GM18861 (cell line): ENCODE data around the gene CUX1.
"Not testable (repeated sequence)": the region's sequence is repeated elsewhere in the genome, so short reads cannot be mapped to it uniquely, and the experiment has no call there.

Experiments
- ATAC-seq: cut with Tn5 transposase; IDR thresholded peaks from one replicate; pipeline ENCODE4 v1.9.1; 2021; ENCODE audit not compliant: unreplicated experiment

The CUX1 gene

DNA sequence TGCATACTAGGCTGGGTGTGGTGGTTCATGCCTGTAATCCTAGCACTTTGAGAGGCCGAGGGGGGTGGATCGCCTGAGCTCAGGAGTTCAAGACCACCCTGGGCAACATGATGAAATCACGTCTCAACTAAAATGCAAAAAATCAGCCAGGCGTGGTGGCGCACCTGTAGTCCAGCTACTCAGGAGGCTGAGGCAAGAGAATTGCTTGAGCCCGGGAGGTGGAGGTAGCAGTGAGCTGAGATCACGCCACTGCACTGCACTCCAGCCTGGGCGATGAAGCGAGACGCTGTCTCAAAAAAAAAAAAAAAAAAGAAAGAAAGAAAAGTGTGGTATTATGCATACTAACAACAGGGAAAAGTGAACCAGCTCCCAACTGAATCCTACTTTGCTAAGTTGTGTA, 19.3 kb upstream of the CUX1 start:
- ATAC-seq = not testable (repeated sequence)

- ATAC-seq = no peak
Observed at GRCh38 chr7:101803203-101804087, 14.0 kb upstream of the CUX1 start.

GRCh38 chr7:101804088-101804963, 13.1 kb upstream of the CUX1 start:
- ATAC-seq = no peak

- ATAC-seq = no peak
Observed at GRCh38 chr7:101804967-101805366, 12.5 kb upstream of the CUX1 start.

DNA sequence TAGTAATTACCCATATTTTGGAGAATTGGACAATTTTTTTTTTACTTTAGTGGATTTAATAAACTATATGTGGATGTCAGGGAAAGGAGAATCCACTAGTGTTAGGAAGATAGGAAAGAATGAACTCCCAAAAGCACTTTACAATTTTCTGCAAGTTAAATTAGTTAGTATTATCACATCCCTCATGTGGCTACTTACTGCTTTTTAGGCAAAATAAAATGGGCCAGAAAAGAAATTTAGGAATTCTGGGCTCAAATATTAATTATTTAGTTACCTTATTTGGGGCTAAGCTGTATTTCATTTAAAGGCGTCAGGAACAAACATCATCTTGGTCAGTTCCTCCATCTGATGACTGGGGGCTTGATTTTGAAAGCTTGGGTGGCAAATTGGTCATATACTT, 4.8 kb upstream of the CUX1 start:
- ATAC-seq = no peak

- ATAC-seq = no peak
Observed at GRCh38 chr7:101813402-101814019, 3.9 kb upstream of the CUX1 start.

DNA sequence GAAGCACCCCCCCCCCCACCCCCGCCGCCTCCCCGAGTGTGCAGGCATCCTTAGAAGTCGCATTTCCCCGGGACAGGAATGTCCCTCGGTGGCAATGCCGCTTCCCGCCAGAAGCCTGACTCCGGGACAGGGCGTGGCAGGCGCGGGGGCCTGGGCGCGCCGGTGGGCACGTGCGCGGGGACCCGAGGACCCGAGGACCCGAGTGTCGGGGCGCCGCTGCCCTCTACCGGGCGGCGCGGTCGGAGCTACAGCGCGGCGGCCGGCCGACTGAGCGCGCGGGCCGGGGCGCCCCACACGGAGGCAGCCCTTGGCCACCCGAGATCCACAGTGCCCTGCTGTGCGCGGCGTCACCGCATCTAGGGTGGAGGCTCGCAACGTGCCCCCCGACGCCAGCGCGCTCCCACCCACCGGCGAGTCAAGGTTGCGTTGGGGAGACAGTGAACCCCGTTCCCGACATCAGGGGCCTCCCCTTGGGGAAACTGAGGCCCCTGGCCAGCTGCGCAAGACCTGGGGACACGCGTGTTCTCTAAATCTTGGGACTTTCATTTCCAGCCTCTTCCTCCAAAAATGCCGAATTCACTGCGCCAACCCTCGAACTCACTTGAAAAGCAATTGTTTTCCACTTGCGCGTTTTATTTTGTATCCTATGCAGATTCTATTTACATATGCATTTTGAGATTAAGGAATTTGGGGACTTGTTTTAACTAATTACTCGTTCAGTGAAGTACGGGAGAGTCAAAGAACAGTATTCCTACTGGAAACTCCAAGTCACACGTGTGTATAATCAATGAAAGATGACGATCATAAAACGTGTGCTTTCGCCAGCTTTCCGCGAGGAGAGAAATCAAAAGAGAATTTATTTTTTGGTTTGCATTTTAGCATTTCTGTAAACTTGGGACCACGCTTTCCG, 3.1 kb upstream of the CUX1 start:
- no peak for ATAC-seq

DNA sequence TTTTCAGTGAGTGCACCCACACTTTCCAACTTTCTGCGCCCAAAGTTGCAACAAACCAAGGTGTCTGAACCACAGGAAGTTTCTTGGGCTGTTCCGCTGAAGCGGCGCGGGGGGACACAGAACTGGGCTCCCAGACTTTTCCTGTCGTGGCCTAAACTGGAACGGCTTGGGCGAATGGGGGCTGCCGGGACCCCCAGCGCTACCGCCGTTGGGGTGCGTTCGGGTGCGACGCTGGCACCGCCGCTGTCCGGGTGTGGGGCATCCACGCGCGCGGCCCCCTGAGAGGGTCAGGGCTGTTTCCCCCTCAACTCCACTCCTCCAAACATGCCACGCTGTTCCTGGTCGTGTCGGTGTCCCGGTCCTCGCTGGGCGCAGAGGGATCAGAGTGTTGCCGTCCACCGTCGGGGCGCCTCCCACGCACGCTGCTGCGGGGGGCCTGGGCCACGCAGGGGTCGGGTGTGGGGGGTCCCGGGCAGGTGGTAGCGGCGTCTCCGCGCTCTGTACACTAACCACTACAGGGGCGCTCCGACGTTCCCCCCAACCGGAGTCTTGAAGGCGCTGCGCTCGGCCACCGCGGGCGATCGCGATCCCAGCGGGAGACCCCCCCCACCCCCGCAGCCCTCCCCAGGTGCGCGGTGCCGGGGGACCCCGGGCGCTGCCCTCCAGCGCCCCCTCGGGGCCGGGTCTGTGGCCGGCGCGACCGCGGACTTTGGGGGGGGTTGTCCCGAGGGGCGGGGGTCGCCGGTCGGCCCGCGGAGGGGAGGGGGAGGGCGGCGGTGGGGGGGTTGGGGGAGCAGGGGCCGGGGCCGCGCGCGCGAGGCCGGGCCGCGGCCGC, 2.2 kb upstream of the CUX1 start:
- ATAC-seq = no peak

DNA sequence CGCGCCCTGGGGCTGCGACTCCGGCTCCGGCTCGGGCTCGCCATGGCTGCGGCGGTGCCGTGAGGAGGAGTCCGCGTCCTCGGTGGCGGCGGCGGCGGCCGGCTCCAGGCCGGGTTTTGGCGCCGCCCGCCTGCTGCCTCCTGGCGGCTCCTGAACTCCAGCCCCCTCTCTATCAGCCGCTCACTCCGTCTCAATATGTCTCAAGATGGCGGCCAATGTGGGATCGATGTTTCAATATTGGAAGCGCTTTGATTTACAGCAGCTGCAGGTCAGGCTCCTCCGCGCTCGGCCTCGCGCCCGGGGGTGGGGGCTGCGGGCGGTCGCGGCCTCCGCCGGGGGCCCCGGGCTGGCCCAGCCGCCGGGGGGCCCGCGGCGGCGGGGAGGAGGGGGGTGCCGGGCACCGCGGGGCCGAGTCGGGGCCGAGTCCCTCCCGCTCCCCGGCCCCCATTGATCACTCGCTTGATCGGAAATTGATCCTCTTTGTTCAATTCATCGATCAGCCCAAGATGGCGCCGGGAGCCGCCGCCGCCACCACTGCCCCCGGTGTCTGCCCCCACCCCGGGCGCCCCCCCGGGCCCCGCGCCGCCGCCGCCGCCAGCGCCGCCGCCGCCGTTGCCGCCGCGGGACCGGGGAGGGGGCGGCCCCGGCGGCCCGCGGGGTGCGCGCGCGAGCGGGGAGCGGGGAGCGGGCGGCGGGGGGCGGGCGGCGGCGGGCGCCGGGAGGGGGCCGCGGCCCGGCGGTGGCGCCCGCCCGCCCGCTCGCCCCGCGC, 1.4 kb upstream of the CUX1 start:
- no peak for ATAC-seq

GRCh38 chr7:101816595-101817470, 593 bp upstream of the CUX1 start:
- ATAC-seq = no peak

DNA sequence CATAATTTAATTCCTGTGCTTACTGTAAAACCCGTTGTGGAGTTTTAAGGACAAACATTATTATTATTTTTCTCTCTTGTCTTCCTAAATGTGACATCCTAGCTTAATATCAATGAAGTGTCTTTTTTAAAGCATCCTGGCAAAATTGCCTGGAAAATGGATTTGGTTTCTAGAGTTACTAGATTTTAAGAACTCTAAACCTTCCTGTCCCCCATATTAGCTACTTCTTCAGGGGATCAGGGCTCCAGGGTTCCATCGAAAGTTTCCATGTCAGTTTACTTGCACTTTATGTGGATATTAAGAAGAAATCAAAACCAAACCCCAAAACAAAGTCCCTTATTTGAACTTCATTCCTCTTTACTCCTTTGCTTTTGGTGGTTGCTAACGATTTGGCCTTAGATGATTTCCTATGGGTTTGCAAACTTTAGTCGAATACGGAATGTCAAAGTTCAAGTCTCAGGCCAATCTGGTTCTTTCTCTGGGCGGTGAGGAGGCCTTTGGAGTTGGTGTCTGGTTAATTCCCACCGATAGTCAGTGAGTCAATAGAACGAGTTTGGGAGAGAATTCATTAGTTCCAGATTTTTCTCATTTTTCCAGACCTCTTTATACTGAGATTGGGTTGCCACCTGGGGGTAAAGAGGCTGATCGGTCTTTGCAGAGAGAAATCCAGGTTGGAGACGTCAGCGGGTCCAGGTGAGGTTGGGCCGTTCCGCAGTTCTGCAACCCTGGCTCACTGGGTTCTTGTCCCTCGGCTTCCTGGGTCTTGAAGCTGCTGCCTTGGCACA, 1.1 kb downstream of the CUX1 start:
- ATAC-seq = no peak

DNA sequence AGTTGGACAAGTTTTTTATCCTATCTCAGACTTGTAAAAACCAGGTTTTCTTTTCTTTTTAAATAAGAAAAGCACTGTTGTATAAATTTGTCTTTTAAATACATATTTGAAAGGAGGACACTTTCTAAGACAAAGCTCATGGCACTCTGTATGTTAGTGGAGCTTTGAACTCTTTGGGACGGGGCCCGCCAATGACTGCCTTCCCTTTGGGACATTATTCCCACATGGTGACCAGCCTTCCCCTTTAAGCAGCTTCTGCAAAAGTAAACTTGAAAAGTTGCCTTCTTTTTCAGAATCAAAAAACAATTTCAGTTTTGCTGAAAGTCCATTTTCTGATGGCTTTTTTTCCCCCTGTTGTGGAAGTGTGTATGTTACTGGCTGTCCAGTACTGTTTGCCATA, 1.8 kb downstream of the CUX1 start:
- ATAC-seq = no peak

DNA sequence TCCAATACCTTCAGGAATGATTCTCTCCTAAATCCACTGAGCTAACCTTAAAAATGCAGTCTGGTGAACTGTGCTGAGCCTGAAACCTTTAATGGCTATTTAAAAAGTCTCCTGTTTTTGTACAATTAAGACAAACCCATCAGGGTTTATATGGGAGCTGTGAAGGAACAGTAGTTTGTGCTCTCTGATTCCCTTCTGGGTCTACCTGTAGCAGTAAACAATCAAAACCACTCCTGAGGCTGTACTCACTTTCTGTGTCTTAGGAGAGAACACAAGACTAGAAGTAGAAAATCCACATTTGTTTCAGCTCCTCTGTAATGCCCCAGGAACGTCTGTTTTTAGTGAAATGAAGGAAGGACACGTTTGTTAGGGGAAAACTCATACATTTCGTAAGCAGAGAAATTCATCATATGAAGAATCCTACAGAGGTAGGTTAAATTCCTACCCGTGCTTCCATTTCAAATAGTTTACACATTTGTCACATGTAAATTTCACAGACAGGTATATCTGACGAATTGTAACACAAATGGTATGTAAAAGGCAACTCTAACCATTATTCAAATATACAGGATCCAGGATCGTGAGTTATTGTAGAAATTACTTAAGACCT, 2.6 kb downstream of the CUX1 start:
- no peak for ATAC-seq

DNA sequence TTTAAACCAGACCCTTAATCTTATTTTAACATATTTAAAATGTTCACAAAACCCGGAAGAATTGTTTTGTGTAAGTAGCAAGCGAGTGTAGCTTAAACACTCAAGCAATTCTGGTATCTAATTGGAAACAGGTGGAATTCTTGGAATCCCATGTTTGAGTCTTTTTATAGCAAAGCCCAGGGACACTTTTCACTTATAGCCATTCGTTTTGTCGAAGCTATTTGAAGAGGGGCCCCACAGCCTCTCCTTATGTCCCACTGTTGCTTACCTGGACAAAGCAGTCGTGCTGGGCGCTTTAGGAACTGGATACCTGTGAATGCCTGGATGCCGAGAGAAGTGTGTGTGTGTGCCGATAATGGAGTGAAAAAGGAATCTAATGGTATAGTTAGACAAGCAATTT, 3.3 kb downstream of the CUX1 start:
- no peak for ATAC-seq

- ATAC-seq = not testable (repeated sequence)
Observed at GRCh38 chr7:101822632-101823031, 5.2 kb downstream of the CUX1 start.

GRCh38 chr7:101823096-101823495, 5.7 kb downstream of the CUX1 start:
- ATAC-seq = no peak

- no peak for ATAC-seq
Observed at GRCh38 chr7:101823596-101823995, 6.2 kb downstream of the CUX1 start.
